Esophagus squamous epithelium (tissue), 4 donors: ENCODE measurements around the gene TPK1.

Source experiments
- CTCF ChIP-seq, 6 experiments: fragments of 450-650 bp in 4 of 6; fragments of 200-600 bp in 2 of 6; sonication (generic) in 2 of 6; IDR thresholded peaks; one replicate each; pipeline ENCODE4 v1.5.1; 2016 to 2019; ENCODE audit warnings: antibody characterized with exemption in 6 of 6, mild to moderate bottlenecking in 4 of 6, moderate library complexity in 4 of 6
- POLR2A ChIP-seq, 4 donors: fragments of 450-650 bp; IDR thresholded peaks; one replicate each; pipeline ENCODE4 v1.6.1; 2017; ENCODE audit warnings: antibody characterized with exemption in 4 of 4, mild to moderate bottlenecking in 4 of 4, moderate library complexity in 3 of 4

GRCh38 chr7:144731661-144732351 lies 104.0 kb downstream of the TPK1 start:
- TF ChIP-seq CTCF (IDR thresholded peaks at IDR 0.05) (no peak), POLR2A (IDR thresholded peaks at IDR 0.05) (no peak)
